Heart right ventricle (tissue), 16 donors: ENCODE data around the gene VPS52. TPM values are rescaled to one million over a fixed set of nuclear protein-coding genes. Genes with fewer than 3 reads are reported as not detected.
A peak's percentile ranks its signal among the peaks of the same experiment; 100 is the strongest.
"Not testable (repeated sequence)": the region's sequence is repeated elsewhere in the genome, so short reads cannot be mapped to it uniquely, and the experiment has no call there.

ENCODE experiments used
- ATAC-seq, 8 donors: fragments of 200-7000 bp; cut with Tn5 transposase; one replicate each; pipeline ENCODE4 v1.9.1; 2020; ENCODE audit warnings: mild to moderate bottlenecking in 8 of 8, moderate library complexity in 8 of 8, moderate number of reproducible peaks in 1 of 8
- DNase-seq, 2 donors: peaks; one replicate each; pipeline ENCODE4 v3.0.0-alpha.2; 2020
- H3K27ac ChIP-seq, 10 donors: fragments of 200-600 bp; sonication (generic) in 2 of 10; one replicate each; pipeline versions ENCODE4 v1.5.0 to v1.8.0; 2020 to 2022; ENCODE audit warnings: mild to moderate bottlenecking in 3 of 10
- H3K27me3 ChIP-seq, 7 donors: fragments of 200-600 bp; one replicate each; pipeline ENCODE4 v1.8.0; 2021 to 2022; ENCODE audit warnings: mild to moderate bottlenecking in 2 of 7
- H3K36me3 ChIP-seq, 9 donors: fragments of 200-600 bp; sonication (generic) in 1 of 9; one replicate each; pipeline versions ENCODE4 v1.5.0 to v1.8.0; 2020 to 2022; ENCODE audit warnings: mild to moderate bottlenecking in 2 of 9
- H3K4me1 ChIP-seq, 9 donors: fragments of 200-600 bp; sonication (generic) in 1 of 9; one replicate each; pipeline versions ENCODE4 v1.5.0 to v1.8.0; 2020 to 2022; ENCODE audit warnings: mild to moderate bottlenecking in 4 of 9
- H3K4me3 ChIP-seq, 10 donors: fragments of 200-600 bp; sonication (generic) in 2 of 10; one replicate each; pipeline versions ENCODE4 v1.5.0 to v1.8.0; 2020 to 2022; ENCODE audit warnings: mild to moderate bottlenecking in 7 of 10, moderate library complexity in 2 of 10
- H3K9me3 ChIP-seq, 11 donors: fragments of 200-600 bp in 10 of 11; sonication (generic) in 2 of 11; one replicate each; pipeline versions ENCODE4 v1.5.0 to v1.8.0; 2013 to 2022; ENCODE audit warnings: mild to moderate bottlenecking in 2 of 11, control low read depth in 1 of 11, moderate library complexity in 1 of 11
- CTCF ChIP-seq, 9 donors: fragments of 200-600 bp; sonication (generic) in 2 of 9; IDR thresholded peaks; one replicate each; pipeline versions ENCODE4 v1.5.0 to v1.8.0; 2021 to 2022; ENCODE audit warnings: antibody characterized with exemption in 9 of 9, mild to moderate bottlenecking in 5 of 9, moderate library complexity in 1 of 9
- WGBS, 2 donors: extraction: QIAGEN DNeasy Blood & Tissue Kit; methylation state at CpG; one replicate each; pipeline ENCODE4 v1.1.7; 2013; ENCODE audit warnings: inconsistent platforms in 1 of 2; 5-methylcytosine and 5-hydroxymethylcytosine counted together
- intact Hi-C, 10 donors: fragments of 100-400 bp; cut with DNase I; formaldehyde crosslinking; loops; one replicate each; pipeline versions ENCODE4 v1.11.1 to v1.14.2; 2022
- polyA plus RNA-seq, 2 donors: library from polyadenylated mRNA; stranded (reverse); fragments of 200-250 nt; gene quantifications; one replicate each; pipeline ENCODE4 v1.2.3, GENCODE V29; 2013
- total RNA-seq, 10 donors: library from RNA; stranded (reverse); fragmentation: NEBNext Ultra II Directional in 3 of 10; extraction: Animal tissue kit (Norgen Biotek cat#: 25700) in 3 of 10; gene quantifications; one replicate each; pipeline versions ENCODE4 v1.2.1 to v1.2.4, GENCODE V29; 2021 to 2023
- donor health status: Arrhythmogenic right ventricular cardiomyopathy.
- donor health status: ischemic (EF 13 %, LVEDD 7.1; RV severe dilation, severe dysfunction).
- donor health status: healthy with polysubstance abuse.
- donor health status: DM: no; HTN: yes; CAD: no.
- donor health status: DM: no; HTN: no; CAD: no.
- donor health status: ischemic (EF 25% LVEDD 6.9; RV normal size, moderate dysfunction).
- donor health status: ischemic (EF 25% LVEDD 5.7; RV mildly dilated, moderate dysfunction).
- donor health status: healthy.
- donor health status: DM: yes; HTN: yes; CAD: no.
- donor health status: Ischemic cardiomyopathy.
- donor health status: ischemic (EF 35%, LVEDD 5.7; RV mildly dilated, moderate dysfunction).
- donor health status: nonischemic (EF 11% LVEDD 7.7; RV severe dilation, severe dysfunction).
- donor health status: DM: yes; HTN: yes; CAD: no.
- donor health status: PGD.
- donor health status: ischemic (EF 29% LVEDD 5.4; RV normal size, mild dysfunction).
- donor health status: nonischemic (EF 23%, LVEDD 6.1; RV moderate dilation, normal function).

Gene VPS52
- total and polyA plus RNA-seq, 12 donors: 25.2 to 45.7 (median 35.9) TPM

GRCh38 chr6:33271117-33271467 lies 584 bp downstream of the VPS52 start:
- Histone ChIP-seq H3K9me3 (no peaks in the 10 kb centered on the region), H3K27me3 (no peaks in the 10 kb centered on the region), H3K27ac (peak overlapping the region; percentile 87 to 98 (median 93)), H3K36me3 (peaks cover 0 to 75% (median 50%) of the 10 kb centered on the region in 9 donors), H3K4me3 (peak overlapping the region; percentile 60 to 88 (median 78)), H3K4me1 (peaks cover 8 to 56% (median 47%) of the 10 kb centered on the region in 9 donors)
- no peak for DNase-seq
- intact Hi-C loops: loop anchor here in 1 of 10 donors (1.0 kb wide), 1 partner anchor 28 kb away; no protein-coding TSS in a partner anchor
- no peak for TF ChIP-seq CTCF (IDR thresholded peaks at IDR 0.05)
- ATAC-seq: peak in 6 of 8 donors; percentile 1 to 33 (median 25)
- WGBS, 2 donors: 1 to 3% methylated on average over 7 of the region's 7 CpGs

- Histone ChIP-seq H3K4me3 (no peak overlapping the region), H3K4me1 (no peaks in the 10 kb centered on the region), H3K9me3 (no peaks in the 10 kb centered on the region), H3K27ac (no peak overlapping the region), H3K36me3 (peaks cover 0 to 100% (median 77%) of the 10 kb centered on the region in 9 donors), H3K27me3 (no peaks in the 10 kb centered on the region)
- DNase-seq (no peak), ATAC-seq (peak in 2 of 8 donors; percentile 16 to 26)
- intact Hi-C loops: no loop called here
- WGBS, 2 donors: 86% methylated on average over 7 of the region's 7 CpGs
- TF ChIP-seq CTCF (IDR thresholded peaks at IDR 0.05): no peak
These were observed 7.7 kb downstream of the VPS52 start for GRCh38 chr6:33264015-33264414.

- H3K27ac ChIP-seq, ATAC-seq, intact Hi-C loops, H3K27me3 ChIP-seq, H3K4me1 ChIP-seq, DNase-seq, H3K4me3 ChIP-seq, H3K9me3 ChIP-seq: not testable (repeated sequence)
- peaks cover 0 to 99% (median 62%) of the 10 kb centered on the region in 9 donors for H3K36me3 ChIP-seq
- WGBS, 2 donors: 97% methylated on average over 3 of the region's 3 CpGs
These were observed 9.2 kb downstream of the VPS52 start for GRCh38 chr6:33262490-33262889.

GRCh38 chr6:33259032-33259431 lies 12.6 kb downstream of the VPS52 start:
- ATAC-seq: no peak
- WGBS, 2 donors: 93 to 94% methylated on average over 5 of the region's 5 CpGs
- Histone ChIP-seq H3K27me3 (no peaks in the 10 kb centered on the region), H3K4me1 (no peaks in the 10 kb centered on the region), H3K27ac (no peak overlapping the region), H3K9me3 (peaks cover 0 to 7% (median 0%) of the 10 kb centered on the region in 11 donors), H3K36me3 (peaks cover 0 to 96% (median 32%) of the 10 kb centered on the region in 9 donors), H3K4me3 (no peak overlapping the region)
- no peak for DNase-seq
- TF ChIP-seq CTCF (IDR thresholded peaks at IDR 0.05): no peak
- intact Hi-C loops: no loop called here

- H3K27me3 ChIP-seq: no peaks in the 10 kb centered on the region
- H3K4me3 ChIP-seq: no peak overlapping the region
- DNase-seq: no peak
- intact Hi-C loops: no loop called here
- H3K27ac ChIP-seq: no peak overlapping the region
- ATAC-seq: no peak
- H3K36me3 ChIP-seq: peaks cover 0 to 84% (median 8%) of the 10 kb centered on the region in 9 donors
- H3K9me3 ChIP-seq: peaks cover 0 to 7% (median 0%) of the 10 kb centered on the region in 11 donors
- H3K4me1 ChIP-seq: peaks cover 5 to 17% (median 12%) of the 10 kb centered on the region in 9 donors
- no peak for TF ChIP-seq CTCF (IDR thresholded peaks at IDR 0.05)
- 93 to 94% methylated on average over 4 of the region's 4 CpGs for WGBS, 2 donors
These were observed 17.1 kb downstream of the VPS52 start for GRCh38 chr6:33254591-33254990.
